K562 (cell line): Measurements from ENCODE around the gene TBC1D20. TPM values are rescaled to one million over a fixed set of nuclear protein-coding genes. Genes with fewer than 3 reads are reported as not detected.

ENCODE experiments used
- ARID3B ChIP-seq: fragments of 250-450 bp; sonication (Bioruptor Pico); IDR thresholded peaks from 2 replicates; pipeline ENCODE4 v1.4.0; 2020; ENCODE audit warnings: borderline replicate concordance
- CBFB ChIP-seq: sonication (generic); formaldehyde crosslinking; IDR thresholded peaks from 2 replicates; pipeline ENCODE4 v1.4.0; 2020; ENCODE audit warnings: mild to moderate bottlenecking, missing genetic modification reagents
- ELF2 ChIP-seq: fragments of 250-450 bp; sonication (Bioruptor Pico); IDR thresholded peaks from 2 replicates; pipeline ENCODE4 v1.5.0; 2021; ENCODE audit warnings: mild to moderate bottlenecking
- NR2C2 ChIP-seq, 2 experiments: fragments of 200-800 bp in 1 of 2; sonication (Bioruptor generic) in 1 of 2; sonication (generic) in 1 of 2; formaldehyde crosslinking in 1 of 2; IDR thresholded peaks; 2 replicates each; pipeline versions ENCODE4 v1.6.1 to v1.8.0; 2016 to 2022; ENCODE audit warnings: mild to moderate bottlenecking in 1 of 2, missing compliant biosample characterization in 1 of 2, missing genetic modification characterization in 1 of 2, missing genetic modification reagents in 1 of 2
- PHF20 ChIP-seq: fragments of 450-650 bp; IDR thresholded peaks from 2 replicates; pipeline ENCODE4 v1.6.1; 2018; ENCODE audit not compliant: partially characterized antibody
- TARDBP ChIP-seq: fragments of 450-650 bp; IDR thresholded peaks from 2 replicates; pipeline ENCODE4 v1.6.1; 2016
- TOE1 ChIP-seq, 2 experiments: fragments of 450-650 bp in 1 of 2; sonication (generic) in 1 of 2; formaldehyde crosslinking in 1 of 2; IDR thresholded peaks; 2 replicates each; pipeline versions ENCODE4 v1.7.1 to v1.8.0; 2016 to 2022; ENCODE audit warnings: borderline replicate concordance in 2 of 2, mild to moderate bottlenecking in 2 of 2, antibody characterized with exemption in 1 of 2, inconsistent platforms in 1 of 2, low read depth in 1 of 2, missing genetic modification reagents in 1 of 2, moderate library complexity in 1 of 2
- ZBTB40 ChIP-seq, 2 experiments: fragments of 450-650 bp in 1 of 2; sonication (generic) in 1 of 2; formaldehyde crosslinking in 1 of 2; IDR thresholded peaks; 2 replicates each; pipeline versions ENCODE4 v1.7.1 to v1.9.0; 2016 to 2022; ENCODE audit warnings: inconsistent platforms in 1 of 2, mild to moderate bottlenecking in 1 of 2, missing genetic modification reagents in 1 of 2
- ZNF124 ChIP-seq: sonication (generic); formaldehyde crosslinking; IDR thresholded peaks from 2 replicates; pipeline ENCODE4 v1.8.1; 2022; ENCODE audit warnings: missing genetic modification reagents
- ZNF175 ChIP-seq: fragments of 200-800 bp; sonication (Bioruptor generic); IDR thresholded peaks from 2 replicates; pipeline ENCODE4 v1.6.1; 2016; ENCODE audit warnings: low read depth, mild to moderate bottlenecking, missing genetic modification characterization, missing compliant biosample characterization
- ZNF592 ChIP-seq: fragments of 450-650 bp; IDR thresholded peaks from 2 replicates; pipeline ENCODE4 v1.6.1; 2017; ENCODE audit warnings: antibody characterized with exemption, mild to moderate bottlenecking
- polyA plus RNA-seq, 8 experiments: library from polyadenylated mRNA; depleted of rRNA in 4 of 8; stranded (reverse) in 5 of 8; unstranded in 3 of 8; fragments of >200 nt; fragmentation: Nextera tagmentation in 2 of 8; fragmentation: Illumina TruSeq in 1 of 8; extraction: Ambion mirVana in 2 of 8; extraction: Trizol in 1 of 8; gene quantifications; 2 replicates each; pipeline versions ENCODE4 v1.2.1 to v1.2.3, GENCODE V29; 2011 to 2014; ENCODE audit warnings: inconsistent platforms in 1 of 8, missing spikeins in 1 of 8
- total RNA-seq, 7 experiments: library from RNA; depleted of rRNA in 6 of 7; stranded (reverse); fragments of >200 nt in 6 of 7; fragmentation: Illumina TruSeq in 2 of 7; extraction: Trizol in 2 of 7; gene quantifications; 2 replicates each; pipeline versions ENCODE4 v1.2.1 to v1.2.3, GENCODE V29; 2011 to 2021; ENCODE audit warnings: low replicate concordance in 1 of 7

The TBC1D20 gene
- total and polyA plus RNA-seq, 9 of the 15 experiments (the other 6 are each of a cell fraction or from before 2014, with no cell fraction given) = 7.0 to 25.3 (median 15.1) TPM

- no peak for TF ChIP-seq ARID3B (CRISPR knock-in tag)
- peak; percentile 64; the same call in 1 of the 2 replicates for TF ChIP-seq ZNF592
- 0 out of 2 replicates have a peak, but pooled peaks have one; percentile 42 for TF ChIP-seq TOE1 (IDR thresholded peaks at IDR 0.05; ENCODE audit: borderline replicate concordance)
- no peak for TF ChIP-seq TOE1 (CRISPR knock-in tag; IDR thresholded peaks at IDR 0.05; ENCODE audit: borderline replicate concordance, low read depth)
- no peak for TF ChIP-seq CBFB
- TF ChIP-seq ZBTB40 (IDR thresholded peaks at IDR 0.05) = peak; percentile 82
- no peak for TF ChIP-seq ZBTB40 (CRISPR knock-in tag; IDR thresholded peaks at IDR 0.05)
- TF ChIP-seq PHF20 = no peak
- TF ChIP-seq ZNF124 = no peak
- TF ChIP-seq ZNF175 = peak; percentile 47; the same call in 1 of the 2 replicates
- TF ChIP-seq TARDBP = no peak
- no peak for TF ChIP-seq ELF2 (CRISPR knock-in tag)
- TF ChIP-seq NR2C2 (CRISPR knock-in tag; IDR thresholded peaks at IDR 0.05) = no peak
- peak; percentile 62 for TF ChIP-seq NR2C2 (tag; IDR thresholded peaks at IDR 0.05)
Measured at GRCh38 chr20:415820-416322, 46.5 kb downstream of the TBC1D20 start (continued).
